Breast epithelium (tissue), 3 donors: ENCODE data around the gene C1QB.

ENCODE experiments used
- POLR2A ChIP-seq: fragments of 450-650 bp; IDR thresholded peaks from one replicate; pipeline ENCODE4 v1.6.1; 2016; ENCODE audit warnings: antibody characterized with exemption, mild to moderate bottlenecking, moderate library complexity
- POLR2AphosphoS5 ChIP-seq, 3 donors: sonication (generic); formaldehyde crosslinking; IDR thresholded peaks; one replicate each; pipeline ENCODE4 v1.6.1; 2017; ENCODE audit warnings: antibody characterized with exemption in 3 of 3

DNA sequence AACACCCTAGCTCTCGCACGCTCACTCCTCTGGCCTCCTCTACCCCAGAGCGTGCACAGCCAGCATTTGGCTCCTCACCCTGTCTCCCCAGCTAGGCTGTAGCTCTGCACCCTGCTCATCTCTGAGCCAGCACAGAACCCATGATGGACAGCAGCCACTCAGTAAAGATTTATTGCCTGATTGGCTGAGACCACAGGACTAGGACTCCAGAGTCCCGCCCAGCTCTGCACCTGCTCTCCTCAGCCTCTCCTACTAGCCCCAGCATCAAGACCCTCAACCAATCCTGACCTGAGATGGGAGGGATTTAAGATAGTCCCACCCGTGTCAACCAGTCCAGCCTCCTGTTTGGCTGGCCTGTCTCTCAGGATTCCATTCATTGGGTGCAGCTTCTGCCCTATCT, 9.3 kb downstream of the C1QB start:
- no peak for TF ChIP-seq POLR2A
- TF ChIP-seq POLR2AphosphoS5 (IDR thresholded peaks at IDR 0.05), result no peak
